ENCODE data around the gene TREH. TPM values are rescaled to one million over a fixed set of nuclear protein-coding genes. Genes with fewer than 3 reads are reported as not detected.

The TREH gene
- total RNA-seq, 1 experiment from 2014 or later: not detected

- no peak for DNase-seq
- no peak overlapping the region for H4K5ac ChIP-seq (ENCODE audit: insufficient read length, low read depth, low read length)
- Mint-ChIP-seq H3K27ac (0 out of 7 replicates have a peak overlapping the region, but pooled peaks of 1 of the 3 experiments have one; percentile 65), H3K36me3 (ENCODE audit: insufficient read depth in 1 of 3, low read depth in 3 of 3) (peaks cover 4 to 32% (median 12%) of the 10 kb centered on the region in 3 experiments), H3K27me3 (ENCODE audit: low read depth) (no peaks in the 10 kb centered on the region), H3K4me1 (peaks cover 46 to 51% of the 10 kb centered on the region in 2 experiments), H3K4me3 (peak overlapping the region; percentile 81 to 89), H3K9me3 (no peaks in the 10 kb centered on the region)
- no peak overlapping the region for H2BK5ac ChIP-seq (ENCODE audit: insufficient read length, low read length)
- no CpG with 5 or more reads among the region's 9 CpGs for WGBS (ENCODE audit: extremely low coverage, insufficient read length, low lambda C conversion rate)
- peak overlapping the region; percentile 37 for H2AK5ac ChIP-seq (ENCODE audit: insufficient read length, low read length)
- no peak overlapping the region for H2BK120ac ChIP-seq (ENCODE audit: low read depth, low read length, poor library complexity, severe bottlenecking)
- H3K9me3 ChIP-seq (ENCODE audit: control insufficient read depth, low read depth, low read length): no peaks in the 10 kb centered on the region
- H3K14ac ChIP-seq (ENCODE audit: insufficient read depth, low read length): no peak overlapping the region
- H3K4me2 ChIP-seq (ENCODE audit: insufficient read depth, insufficient read length, low read length): peak overlapping the region; percentile 75
- no peak overlapping the region for H3K23ac ChIP-seq (ENCODE audit: insufficient read length, low read depth, low read length)
- no peak overlapping the region for H3K18ac ChIP-seq (ENCODE audit: insufficient read length, low read depth, low read length)
- no peak overlapping the region for H4K91ac ChIP-seq (ENCODE audit: insufficient read length, low read depth, low read length)
- H4K8ac ChIP-seq (replicated peaks; ENCODE audit: insufficient read length, low read depth, low read length): no peak overlapping the region
- H3K23me2 ChIP-seq (ENCODE audit: insufficient read length, low read depth, low read length, poor library complexity, severe bottlenecking): peaks cover 9% of the 10 kb centered on the region
- H2BK20ac ChIP-seq (ENCODE audit: low read depth, low read length, poor library complexity, severe bottlenecking): no peak overlapping the region
- H3K4ac ChIP-seq (ENCODE audit: low read depth, low read length): no peak overlapping the region
- no peak overlapping the region for H2BK12ac ChIP-seq (ENCODE audit: insufficient read length, low read depth, low read length)
- H3T11ph ChIP-seq (ENCODE audit: low read length): no peak overlapping the region
- H3K56ac ChIP-seq (ENCODE audit: insufficient read length, low read depth, low read length): no peak overlapping the region
- no peak for TF ChIP-seq CTCF (conservative IDR thresholded peaks at IDR 0.05)
- peaks cover 2% of the 10 kb centered on the region; the same call in 1 of the 2 replicates for H3K4me1 ChIP-seq (ENCODE audit: insufficient read depth, low read length)
- H2AFZ ChIP-seq (ENCODE audit: low read length): no peak overlapping the region
- no peaks in the 10 kb centered on the region; the same call in 1 of the 2 replicates for H3K27me3 ChIP-seq (ENCODE audit: insufficient read depth, low read length)
- H3K79me1 ChIP-seq (ENCODE audit: insufficient read depth, low read depth, low read length, poor library complexity, severe bottlenecking): no peaks in the 10 kb centered on the region
- no peaks in the 10 kb centered on the region for H4K20me1 ChIP-seq (ENCODE audit: control insufficient read depth, insufficient read depth, insufficient read length)
- H3K9ac ChIP-seq (ENCODE audit: extremely low read depth, insufficient read length, low read length): no peak overlapping the region
- H3K79me2 ChIP-seq (ENCODE audit: insufficient read depth, low read length): no peaks in the 10 kb centered on the region; the same call in 1 of the 2 replicates
- H2BK15ac ChIP-seq (ENCODE audit: low read depth, low read length): no peak overlapping the region
- H3K27ac ChIP-seq (ENCODE audit: insufficient read length, low read depth, low read length): no peak overlapping the region
Measured at GRCh38 chr11:118622376-118623268, 56.8 kb downstream of the TREH start.

All from H9 (cell line).